SK-N-SH (cell line): Measurements from ENCODE around the gene ZNF530. TPM values are rescaled to one million over a fixed set of nuclear protein-coding genes. Genes with fewer than 3 reads are reported as not detected.
A peak's percentile ranks its signal among the peaks of the same experiment; 100 is the strongest.

Experiments
- CTCF ChIA-PET: fragments of 300-600, 350-600 bp; formaldehyde crosslinking; extraction: SDS; loops from one replicate; lab custom pipeline; 2021; lab: Yijun Ruan, JAX
- POLR2A ChIA-PET: fragments of 350-600 bp; sonication (Branson Sonifier 250); formaldehyde crosslinking; extraction: SDS; loops from one replicate; lab custom pipeline; 2020; ENCODE audit warnings: antibody characterized with exemption, inconsistent platforms; lab: Yijun Ruan, JAX
- DNase-seq: peaks from one replicate; pipeline ENCODE4 v3.0.0; 2012
- H2AFZ ChIP-seq: fragments of 200-600 bp; sonication (generic); 2 replicates; pipeline ENCODE4 v1.8.1; 2016; ENCODE audit warnings: antibody characterized with exemption, mild to moderate bottlenecking, low read depth
- H3F3A ChIP-seq: fragments of 200-600 bp; sonication (generic); replicated peaks from 2 replicates; pipeline ENCODE3; 2016; ENCODE audit warnings: antibody characterized with exemption, mild to moderate bottlenecking; ENCODE audit not compliant: insufficient read depth
- H3K27ac ChIP-seq, 2 experiments: fragments of 200-500 bp in 1 of 2; fragments of 200-600 bp in 1 of 2; sonication (Bioruptor generic) in 1 of 2; sonication (generic), shearing (Covaris generic) in 1 of 2; 2 replicates each; pipeline versions ENCODE4 v1.5.1 to v1.6.1; 2014 to 2016; ENCODE audit warnings: low read depth in 2 of 2, inconsistent platforms in 1 of 2, low read length in 1 of 2, mild to moderate bottlenecking in 1 of 2, mixed read lengths in 1 of 2
- H3K27me3 ChIP-seq: fragments of 200-600 bp; sonication (generic), shearing (Covaris generic); 2 replicates; pipeline ENCODE4 v1.6.1; 2016; ENCODE audit warnings: mixed run types; ENCODE audit not compliant: insufficient read depth
- H3K36me3 ChIP-seq, 2 experiments: fragments of 200-500 bp in 1 of 2; fragments of 200-600 bp in 1 of 2; sonication (Bioruptor generic) in 1 of 2; sonication (generic) in 1 of 2; replicated peaks in 1 of 2; 2 replicates each; pipeline versions ENCODE3 to v1.5.1; 2014 to 2016; ENCODE audit warnings: low read length in 1 of 2, mild to moderate bottlenecking in 1 of 2; ENCODE audit not compliant: insufficient read depth in 2 of 2, control insufficient read depth in 1 of 2
- H3K4me1 ChIP-seq, 2 experiments: fragments of 200-500 bp in 1 of 2; fragments of 200-600 bp in 1 of 2; sonication (Bioruptor generic) in 1 of 2; sonication (generic), shearing (Covaris generic) in 1 of 2; 2 replicates each; pipeline versions ENCODE4 v1.5.1 to v1.6.1; 2014 to 2016; ENCODE audit warnings: low read depth in 1 of 2, low read length in 1 of 2, mixed run types in 1 of 2; ENCODE audit not compliant: insufficient read depth in 2 of 2, control insufficient read depth in 1 of 2
- H3K4me2 ChIP-seq: fragments of 200-600 bp; sonication (generic), shearing (Covaris generic); 2 replicates; pipeline ENCODE4 v1.6.1; 2017; ENCODE audit warnings: mixed run types
- H3K4me3 ChIP-seq, 2 experiments: fragments of 200-500 bp in 1 of 2; fragments of 200-600 bp in 1 of 2; sonication (Bioruptor generic) in 1 of 2; sonication (generic), shearing (Covaris generic) in 1 of 2; 2 replicates each; pipeline versions ENCODE4 v1.5.1 to v1.8.1; 2014 to 2016; ENCODE audit warnings: low read depth in 2 of 2, inconsistent platforms in 1 of 2, low read length in 1 of 2, mild to moderate bottlenecking in 1 of 2, mixed read lengths in 1 of 2, moderate library complexity in 1 of 2
- H3K79me2 ChIP-seq: fragments of 200-600 bp; sonication (generic); 2 replicates; pipeline ENCODE4 v1.8.1; 2017; ENCODE audit warnings: mild to moderate bottlenecking; ENCODE audit not compliant: insufficient read depth
- H3K9ac ChIP-seq: fragments of 200-600 bp; sonication (generic); 2 replicates; pipeline ENCODE4 v1.6.1; 2017; ENCODE audit warnings: mixed run types
- H3K9me2 ChIP-seq: fragments of 200-600 bp; sonication (generic); 2 replicates; pipeline ENCODE4 v1.6.1; 2017; ENCODE audit warnings: mixed run types
- H3K9me3 ChIP-seq: fragments of 200-600 bp; sonication (generic); 2 replicates; pipeline ENCODE4 v1.6.1; 2017; ENCODE audit warnings: mixed run types, mild to moderate bottlenecking, moderate library complexity
- H4K20me1 ChIP-seq: fragments of 200-600 bp; sonication (generic); 2 replicates; pipeline ENCODE4 v1.6.1; 2017; ENCODE audit warnings: mild to moderate bottlenecking, mixed run types; ENCODE audit not compliant: insufficient read depth
- CHD2 ChIP-seq: fragments of 150-350 bp; IDR thresholded peaks from 2 replicates; pipeline ENCODE4 v1.6.1; 2018; ENCODE audit warnings: low read length; ENCODE audit not compliant: partially characterized antibody
- ELF1 ChIP-seq: IDR thresholded peaks from 2 replicates; pipeline ENCODE4 v1.4.0; 2012
- EZH2phosphoT487 ChIP-seq: fragments of 200-600 bp; sonication (generic); IDR thresholded peaks from 2 replicates; pipeline ENCODE4 v1.6.1; 2017; ENCODE audit warnings: low read depth, mixed run types, mild to moderate bottlenecking, antibody characterized with exemption, moderate library complexity, borderline replicate concordance
- FOSL2 ChIP-seq: IDR thresholded peaks from 2 replicates; pipeline ENCODE4 v1.4.0; 2012; ENCODE audit warnings: low read depth, mild to moderate bottlenecking, moderate library complexity, borderline replicate concordance
- FOXJ3 ChIP-seq: sonication (generic); formaldehyde crosslinking; IDR thresholded peaks from 2 replicates; pipeline ENCODE4 v1.5.1; 2020; ENCODE audit warnings: mild to moderate bottlenecking, missing genetic modification reagents
- GABPA ChIP-seq: IDR thresholded peaks from 2 replicates; pipeline ENCODE4 v1.4.0; 2012; ENCODE audit warnings: low read depth, mild to moderate bottlenecking
- GATA2 ChIP-seq: sonication (generic); formaldehyde crosslinking; IDR thresholded peaks from 2 replicates; pipeline ENCODE4 v1.5.0; 2020; ENCODE audit warnings: mild to moderate bottlenecking, missing genetic modification reagents
- IRF3 ChIP-seq: fragments of 150-350 bp; IDR thresholded peaks from 2 replicates; pipeline ENCODE4 v1.6.1; 2016; ENCODE audit warnings: mild to moderate bottlenecking, low read depth, low read length
- MAX ChIP-seq: IDR thresholded peaks from 2 replicates; pipeline ENCODE4 v1.4.0; 2012; ENCODE audit warnings: low read depth
- MEF2A ChIP-seq: IDR thresholded peaks from 2 replicates; pipeline ENCODE4 v1.4.0; 2012; ENCODE audit warnings: low read depth, borderline replicate concordance
- MXI1 ChIP-seq: IDR thresholded peaks from 2 replicates; pipeline ENCODE4 v1.6.1; 2012; ENCODE audit warnings: mild to moderate bottlenecking, low read depth, low read length, improper control_type of control experiment
- RAD21 ChIP-seq: IDR thresholded peaks from 2 replicates; pipeline ENCODE4 v1.6.1; 2012; ENCODE audit warnings: mild to moderate bottlenecking, low read length
- RFX5 ChIP-seq: IDR thresholded peaks from 2 replicates; pipeline ENCODE4 v1.6.1; 2012; ENCODE audit warnings: mild to moderate bottlenecking, improper control_type of control experiment, low read length
- SMC3 ChIP-seq: IDR thresholded peaks from 2 replicates; pipeline ENCODE4 v1.6.1; 2012; ENCODE audit warnings: low read depth, low read length, improper control_type of control experiment
- TEAD4 ChIP-seq: IDR thresholded peaks from 2 replicates; pipeline ENCODE4 v1.4.0; 2012; ENCODE audit warnings: mild to moderate bottlenecking, borderline replicate concordance; ENCODE audit not compliant: insufficient read depth
- YY1 ChIP-seq: IDR thresholded peaks from 2 replicates; pipeline ENCODE4 v1.4.0; 2012; ENCODE audit warnings: low read depth, mild to moderate bottlenecking
- ZBTB33 ChIP-seq: IDR thresholded peaks from 2 replicates; pipeline ENCODE4 v1.4.0; 2012; ENCODE audit warnings: low read depth, borderline replicate concordance
- WGBS: methylation state at CpG from one replicate; pipeline ENCODE4 v1.1.6; 2017; ENCODE audit warnings: low lambda C conversion rate; 5-methylcytosine and 5-hydroxymethylcytosine counted together
- polyA plus RNA-seq, 3 experiments: library from polyadenylated mRNA; depleted of rRNA; stranded (reverse); fragments of >200 nt; gene quantifications; 2 replicates each; pipeline ENCODE4 v1.2.3, GENCODE V29; 2012
- TF ChIP-seq, protein P1 (sequence below): IDR thresholded peaks from 2 replicates; pipeline ENCODE4 v1.6.1; 2012; ENCODE audit warnings: mild to moderate bottlenecking, low read depth, low read length, moderate library complexity
- TF ChIP-seq, protein P2 (sequence below): IDR thresholded peaks from 2 replicates; pipeline ENCODE4 v1.4.0; 2012; ENCODE audit warnings: low read depth, borderline replicate concordance

ZNF530 gene
- polyA plus RNA-seq, 1 of the 3 experiments (the other 2 are of a cell fraction), result 4.6 TPM

DNA sequence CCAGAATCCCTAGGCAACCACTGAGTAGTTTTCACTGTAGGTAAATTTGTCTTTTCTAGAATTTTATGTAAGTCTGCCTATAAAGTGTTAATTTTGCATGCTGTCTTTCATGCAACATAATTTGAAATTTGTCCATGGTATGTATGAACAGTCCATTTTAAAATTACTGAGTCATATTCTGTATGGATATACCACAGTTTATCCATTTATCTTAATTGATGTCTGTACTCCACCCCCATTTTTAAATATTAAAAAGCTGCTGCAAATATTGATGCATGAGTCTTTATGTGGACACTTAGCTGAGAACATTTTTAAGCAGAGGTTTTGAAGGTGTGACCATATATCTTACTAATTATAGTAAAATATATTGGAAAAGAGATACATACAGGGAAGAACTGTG is 23.4 kb downstream of the ZNF530 start (continued):
- TF ChIP-seq MAX, result no peak
- TF ChIP-seq GATA2, result no peak
- no peak for TF ChIP-seq RFX5
- no peak for TF ChIP-seq IRF3
- no peak for TF ChIP-seq FOXJ3 (CRISPR knock-in tag)
- TF ChIP-seq FOSL2, result no peak
- TF ChIP-seq SMC3, result no peak

- 9% methylated on average over 16 of the region's 59 CpGs for WGBS
- H3K9me3 ChIP-seq, result peaks cover 18% of the 10 kb centered on the region
- no peaks in the 10 kb centered on the region for H3K27me3 ChIP-seq
- H4K20me1 ChIP-seq, result no peaks in the 10 kb centered on the region
- H3K79me2 ChIP-seq, result peaks cover 16% of the 10 kb centered on the region
- peaks cover 28 to 40% of the 10 kb centered on the region in 2 experiments for H3K36me3 ChIP-seq
- H3K27ac ChIP-seq, result peak within 1 kb of the TSS; percentile 49 to 79; a peak in 3 of 4 replicates
- H3K9me2 ChIP-seq, result no peaks in the 10 kb centered on the region
- H3K4me2 ChIP-seq, result peak within 1 kb of the TSS; percentile 90
- peak; percentile 96 for DNase-seq
- H3K9ac ChIP-seq, result peak within 1 kb of the TSS; percentile 77
- H3K4me1 ChIP-seq, result peaks cover 0 to 13% of the 10 kb centered on the region in 2 experiments; a peak in 1 of 4 replicates
- CTCF ChIA-PET, result interaction anchor here (0.5 kb wide), 1 partner anchor 24 kb away, joined by 3 read pairs; no protein-coding TSS in a partner anchor
- H2AFZ ChIP-seq, result peak within 1 kb of the TSS; percentile 89
- POLR2A ChIA-PET, result interaction anchor here (0.6 to 1.1 kb wide), 5 partner anchors 19 to 297 kb away, joined by 3 to 6 read pairs (median 4); partner anchors contain the start of genes ZNF134, ZNF551, ZNF552 and ZNF776
- peak within 1 kb of the TSS; percentile 85 to 86 for H3K4me3 ChIP-seq
- H3F3A ChIP-seq, result peaks cover 6% of the 10 kb centered on the region
- TF ChIP-seq MEF2A (no peak), FOXJ3 (CRISPR knock-in tag) (no peak), ZBTB33 (no peak; the same call in 1 of the 2 replicates), IRF3 (peak; percentile 58; the same call in 1 of the 2 replicates), RAD21 (no peak), TEAD4 (no peak), MXI1 (no peak; the same call in 1 of the 2 replicates), FOSL2 (no peak), CHD2 (peak; percentile 93), RFX5 (no peak), ELF1 (peak; percentile 91), GABPA (peak; percentile 90), EZH2phosphoT487 (no peak), YY1 (peak; percentile 66)
- TF ChIP-seq, protein P1, sequence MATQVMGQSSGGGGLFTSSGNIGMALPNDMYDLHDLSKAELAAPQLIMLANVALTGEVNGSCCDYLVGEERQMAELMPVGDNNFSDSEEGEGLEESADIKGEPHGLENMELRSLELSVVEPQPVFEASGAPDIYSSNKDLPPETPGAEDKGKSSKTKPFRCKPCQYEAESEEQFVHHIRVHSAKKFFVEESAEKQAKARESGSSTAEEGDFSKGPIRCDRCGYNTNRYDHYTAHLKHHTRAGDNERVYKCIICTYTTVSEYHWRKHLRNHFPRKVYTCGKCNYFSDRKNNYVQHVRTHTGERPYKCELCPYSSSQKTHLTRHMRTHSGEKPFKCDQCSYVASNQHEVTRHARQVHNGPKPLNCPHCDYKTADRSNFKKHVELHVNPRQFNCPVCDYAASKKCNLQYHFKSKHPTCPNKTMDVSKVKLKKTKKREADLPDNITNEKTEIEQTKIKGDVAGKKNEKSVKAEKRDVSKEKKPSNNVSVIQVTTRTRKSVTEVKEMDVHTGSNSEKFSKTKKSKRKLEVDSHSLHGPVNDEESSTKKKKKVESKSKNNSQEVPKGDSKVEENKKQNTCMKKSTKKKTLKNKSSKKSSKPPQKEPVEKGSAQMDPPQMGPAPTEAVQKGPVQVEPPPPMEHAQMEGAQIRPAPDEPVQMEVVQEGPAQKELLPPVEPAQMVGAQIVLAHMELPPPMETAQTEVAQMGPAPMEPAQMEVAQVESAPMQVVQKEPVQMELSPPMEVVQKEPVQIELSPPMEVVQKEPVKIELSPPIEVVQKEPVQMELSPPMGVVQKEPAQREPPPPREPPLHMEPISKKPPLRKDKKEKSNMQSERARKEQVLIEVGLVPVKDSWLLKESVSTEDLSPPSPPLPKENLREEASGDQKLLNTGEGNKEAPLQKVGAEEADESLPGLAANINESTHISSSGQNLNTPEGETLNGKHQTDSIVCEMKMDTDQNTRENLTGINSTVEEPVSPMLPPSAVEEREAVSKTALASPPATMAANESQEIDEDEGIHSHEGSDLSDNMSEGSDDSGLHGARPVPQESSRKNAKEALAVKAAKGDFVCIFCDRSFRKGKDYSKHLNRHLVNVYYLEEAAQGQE, result no peak
- TF ChIP-seq, protein P2, sequence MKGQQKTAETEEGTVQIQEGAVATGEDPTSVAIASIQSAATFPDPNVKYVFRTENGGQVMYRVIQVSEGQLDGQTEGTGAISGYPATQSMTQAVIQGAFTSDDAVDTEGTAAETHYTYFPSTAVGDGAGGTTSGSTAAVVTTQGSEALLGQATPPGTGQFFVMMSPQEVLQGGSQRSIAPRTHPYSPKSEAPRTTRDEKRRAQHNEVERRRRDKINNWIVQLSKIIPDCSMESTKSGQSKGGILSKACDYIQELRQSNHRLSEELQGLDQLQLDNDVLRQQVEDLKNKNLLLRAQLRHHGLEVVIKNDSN, result no peak
Observed at GRCh38 chr19:57632987-57633831, 33.5 kb downstream of the ZNF530 start, which contains the start of gene ZNF211. Gene ZNF211, plus strand, starts transcription at chr19:57633168. Its CDS starts 179 bp downstream, at chr19:57633347.
